CD4-positive, alpha-beta T cell treated with Interleukin-15 for 4 hours (primary cell): ENCODE measurements around the gene PDCD1.
"Not testable (repeated sequence)": the region's sequence is repeated elsewhere in the genome, so short reads cannot be mapped to it uniquely, and the experiment has no call there.

Source experiments
- DNase-seq: peaks from one replicate; pipeline ENCODE4 v3.0.0-alpha.2; 2020; ENCODE audit warnings: low spot score

Gene PDCD1

DNA sequence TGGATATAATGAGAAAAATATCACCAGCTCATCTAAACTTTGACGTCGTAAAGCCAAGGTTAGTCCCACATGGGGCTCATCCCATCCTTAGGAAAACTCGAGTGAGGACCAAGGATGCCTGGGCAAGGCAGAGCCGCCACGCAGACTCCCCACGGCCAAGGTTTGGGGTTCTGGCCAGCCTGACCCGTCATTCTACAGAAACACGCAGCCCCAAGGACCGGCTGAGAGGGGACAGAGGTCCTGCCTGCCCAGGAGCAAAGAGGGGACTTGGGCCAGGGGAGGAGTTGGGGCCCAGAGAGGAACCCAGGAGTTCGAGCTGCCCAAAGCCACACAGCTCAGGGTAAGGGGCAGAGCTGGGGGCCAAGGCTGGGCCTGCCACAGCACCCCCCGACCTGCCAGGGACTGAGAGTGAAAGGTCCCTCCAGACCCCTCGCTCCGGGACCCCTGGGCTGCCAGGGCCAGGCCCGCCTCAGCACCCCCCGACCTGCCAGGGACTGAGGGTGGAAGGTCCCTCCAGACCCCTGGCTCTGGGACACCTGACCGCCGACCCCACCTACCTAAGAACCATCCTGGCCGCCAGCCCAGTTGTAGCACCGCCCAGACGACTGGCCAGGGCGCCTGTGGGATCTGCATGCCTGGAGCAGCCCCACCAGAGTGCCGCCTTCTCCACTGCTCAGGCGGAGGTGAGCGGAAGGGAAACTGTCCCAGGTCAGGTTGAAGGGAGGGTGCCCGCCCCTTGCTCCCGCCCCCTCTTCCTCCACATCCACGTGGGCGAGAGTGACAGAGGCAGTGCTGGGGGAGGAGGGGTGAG lies at the start of gene PDCD1:
Gene PDCD1, minus strand, starts transcription at position 689 of the 811 bp plus-strand sequence. Its CDS starts 56 bp downstream, at position 633.
- peak; percentile 57 for DNase-seq

DNA sequence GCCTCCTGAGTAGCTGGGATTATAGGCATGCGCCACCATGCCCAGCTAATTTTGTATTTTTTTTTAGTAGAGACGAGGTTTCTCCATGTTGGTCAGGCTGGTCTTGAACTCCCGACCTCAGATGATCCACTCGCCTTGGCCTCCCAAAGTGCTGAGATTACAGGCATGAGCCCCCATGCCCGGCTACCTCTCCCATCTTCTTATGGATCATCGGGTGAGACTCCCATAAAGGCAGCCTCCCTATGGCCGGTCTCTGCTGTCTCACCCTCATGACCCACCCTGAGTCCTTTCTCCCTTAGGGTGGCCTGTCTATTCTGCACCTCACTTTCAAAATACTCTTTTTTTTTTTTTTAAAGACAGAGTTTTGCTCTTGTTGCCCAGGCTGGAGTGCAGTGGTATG lies 49.1 kb upstream of the PDCD1 start:
- not testable (repeated sequence) for DNase-seq

DNA sequence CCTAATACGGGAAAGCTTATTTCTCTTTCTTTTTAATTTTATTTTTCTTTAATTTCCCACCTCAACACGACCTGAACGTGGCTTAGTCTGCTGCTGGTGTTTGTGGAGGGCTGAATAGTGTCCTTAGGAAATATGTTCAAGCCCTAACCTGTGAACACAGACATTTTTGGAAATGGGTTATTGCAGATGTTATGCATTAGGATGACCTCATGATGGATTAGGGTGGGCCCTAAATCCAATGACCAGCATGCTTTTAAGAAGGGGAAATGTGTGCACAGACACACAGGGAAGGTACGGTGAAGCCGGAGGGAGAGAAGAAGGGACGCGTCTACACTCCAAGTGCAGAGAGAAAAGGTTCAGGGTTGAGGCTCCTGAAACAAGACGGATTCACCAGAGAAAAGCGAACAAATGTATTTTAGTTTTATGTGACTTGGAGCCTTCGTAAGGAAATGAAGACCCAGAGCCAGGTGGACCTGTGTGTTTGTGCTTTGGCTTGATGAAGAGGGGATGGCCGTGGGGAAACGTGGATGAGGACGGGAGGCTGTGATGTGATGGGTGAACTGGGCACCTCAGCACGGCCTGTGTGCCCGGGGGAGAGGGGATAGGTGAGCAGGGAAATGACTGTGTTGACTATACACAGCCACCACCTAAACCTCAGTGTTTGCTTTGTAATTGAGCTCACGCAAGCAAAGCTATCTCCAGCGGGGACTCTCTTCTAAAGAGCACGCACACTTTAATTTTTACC lies 48.3 kb upstream of the PDCD1 start:
- DNase-seq: no peak

DNA sequence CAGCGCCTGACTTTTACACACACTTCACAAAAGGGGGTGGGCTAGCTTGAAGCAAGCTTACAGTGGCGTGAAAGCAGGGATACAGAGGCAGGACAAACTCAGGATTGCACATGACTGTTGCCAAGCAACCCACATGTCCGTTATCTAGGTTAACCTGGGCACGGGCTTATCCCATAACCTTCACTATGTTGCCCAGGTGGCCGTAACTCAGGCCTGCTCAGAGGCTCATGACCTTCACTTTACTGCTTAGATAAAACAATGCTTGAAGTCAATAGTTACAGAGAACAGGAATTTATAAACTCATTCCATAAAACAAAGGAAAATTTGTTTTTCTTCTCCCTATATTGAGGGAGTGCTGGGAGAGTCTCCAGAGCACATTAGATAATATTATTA lies 47.7 kb upstream of the PDCD1 start:
- not testable (repeated sequence) for DNase-seq

DNA sequence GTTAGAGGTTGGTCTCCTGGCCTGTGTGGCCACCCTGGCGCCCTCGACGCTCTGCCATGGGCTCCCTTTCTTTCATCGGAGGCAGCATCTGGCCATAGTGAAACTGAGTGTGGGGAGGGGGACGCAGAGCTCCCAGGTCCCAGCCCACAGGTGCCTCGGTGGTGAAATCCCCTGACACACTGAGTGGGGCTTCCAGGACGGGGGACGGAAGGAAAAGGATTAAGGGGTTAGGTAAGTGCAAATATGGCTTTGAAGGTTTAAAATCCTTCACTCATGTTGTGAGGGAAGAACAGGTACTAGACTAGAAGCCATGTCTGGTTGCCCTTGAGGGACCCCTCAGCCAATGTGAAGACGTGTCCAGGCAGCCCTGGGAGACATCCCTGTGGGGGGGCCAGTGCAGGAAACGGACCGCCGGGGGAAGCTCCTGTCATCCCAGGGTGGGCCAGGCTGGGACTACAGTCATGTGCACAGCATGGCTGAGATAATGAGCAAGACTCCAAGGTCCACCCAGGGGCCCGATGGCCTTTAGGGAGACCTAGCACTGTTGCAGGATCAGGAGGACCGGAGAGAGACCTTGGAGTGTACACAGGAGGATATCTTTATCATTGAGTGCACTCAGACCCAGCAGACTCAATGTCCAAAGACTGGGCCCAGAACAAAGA lies 47.2 kb upstream of the PDCD1 start:
- no peak for DNase-seq

DNA sequence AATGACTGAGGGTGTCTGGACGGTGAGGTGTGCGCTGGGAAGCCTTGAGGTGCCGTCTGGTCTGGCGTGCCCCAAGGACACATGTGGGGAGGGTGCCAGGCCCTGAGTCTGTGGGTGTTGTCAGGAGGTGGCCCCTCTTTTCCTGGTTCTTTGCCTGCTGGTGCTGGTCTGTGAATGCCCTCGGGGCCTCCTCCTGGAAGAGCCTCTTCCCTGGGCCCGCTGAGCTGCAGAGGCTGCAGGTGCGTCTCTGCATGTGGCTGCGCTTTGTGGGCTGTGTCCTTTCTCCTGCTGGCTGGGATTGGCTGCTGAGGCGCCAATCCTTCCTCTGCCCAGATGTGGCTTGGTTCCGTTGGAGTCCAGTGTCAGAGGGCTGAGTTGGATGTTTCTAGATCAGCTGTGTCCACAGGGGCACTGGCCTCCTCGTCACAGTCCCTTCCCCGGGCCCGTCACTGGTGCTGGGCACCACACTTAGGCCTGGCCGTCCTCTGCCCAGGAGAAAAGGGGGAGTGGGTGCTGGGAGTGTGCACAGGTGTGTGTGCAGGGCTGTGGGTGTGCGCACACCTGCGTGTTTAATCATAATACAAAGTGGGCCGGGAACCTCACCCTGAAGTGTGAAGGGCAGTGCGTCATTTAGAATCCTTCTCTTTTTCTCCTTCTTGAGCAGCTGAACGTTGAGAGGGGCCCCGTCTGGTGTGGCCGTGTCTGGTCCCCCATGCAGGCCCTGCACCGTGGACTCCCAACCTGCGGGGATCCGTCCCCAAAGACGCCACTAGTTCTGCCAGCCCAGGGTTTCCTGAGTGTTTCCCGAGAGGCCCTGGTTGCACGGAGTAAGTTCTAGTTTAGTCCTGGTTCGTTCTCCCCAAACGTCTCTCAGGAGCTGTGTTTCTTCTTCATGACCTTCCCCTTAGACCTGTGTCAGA lies 46.4 kb upstream of the PDCD1 start:
- no peak for DNase-seq

DNA sequence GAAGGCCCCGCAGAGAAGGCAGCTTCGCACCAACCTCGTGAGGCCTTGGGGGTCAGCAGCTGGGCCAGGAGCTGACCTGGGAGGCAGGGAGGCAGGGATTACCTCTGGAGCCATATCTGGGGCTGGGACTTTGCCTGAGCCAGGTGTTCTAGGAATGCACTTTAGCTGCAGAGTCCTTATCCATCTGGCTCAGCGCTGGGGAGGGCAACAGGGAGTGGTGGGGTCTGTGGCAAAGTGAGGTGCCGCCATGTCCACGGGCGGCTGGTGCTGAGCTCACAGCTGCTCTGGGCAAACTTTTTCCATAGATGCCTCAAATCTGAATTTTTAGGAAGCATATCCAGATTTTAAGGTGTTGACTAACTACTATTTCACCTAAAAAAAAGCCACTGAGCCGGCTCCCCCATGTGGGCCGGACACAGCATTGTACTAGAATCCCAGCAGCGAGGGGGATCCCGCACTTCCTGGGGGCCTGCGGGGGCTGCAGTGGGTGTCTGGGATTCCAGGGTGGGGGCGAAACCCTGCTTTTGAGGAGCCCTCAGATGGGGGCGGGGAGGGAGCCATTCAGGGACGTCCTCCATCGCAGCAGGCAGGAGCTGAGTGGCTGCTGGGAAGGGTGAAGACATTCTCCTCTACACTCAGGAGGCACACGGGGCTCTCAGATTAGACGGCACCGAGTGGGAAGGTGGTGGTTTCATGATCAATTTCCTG lies 45.5 kb upstream of the PDCD1 start:
- DNase-seq: no peak

DNA sequence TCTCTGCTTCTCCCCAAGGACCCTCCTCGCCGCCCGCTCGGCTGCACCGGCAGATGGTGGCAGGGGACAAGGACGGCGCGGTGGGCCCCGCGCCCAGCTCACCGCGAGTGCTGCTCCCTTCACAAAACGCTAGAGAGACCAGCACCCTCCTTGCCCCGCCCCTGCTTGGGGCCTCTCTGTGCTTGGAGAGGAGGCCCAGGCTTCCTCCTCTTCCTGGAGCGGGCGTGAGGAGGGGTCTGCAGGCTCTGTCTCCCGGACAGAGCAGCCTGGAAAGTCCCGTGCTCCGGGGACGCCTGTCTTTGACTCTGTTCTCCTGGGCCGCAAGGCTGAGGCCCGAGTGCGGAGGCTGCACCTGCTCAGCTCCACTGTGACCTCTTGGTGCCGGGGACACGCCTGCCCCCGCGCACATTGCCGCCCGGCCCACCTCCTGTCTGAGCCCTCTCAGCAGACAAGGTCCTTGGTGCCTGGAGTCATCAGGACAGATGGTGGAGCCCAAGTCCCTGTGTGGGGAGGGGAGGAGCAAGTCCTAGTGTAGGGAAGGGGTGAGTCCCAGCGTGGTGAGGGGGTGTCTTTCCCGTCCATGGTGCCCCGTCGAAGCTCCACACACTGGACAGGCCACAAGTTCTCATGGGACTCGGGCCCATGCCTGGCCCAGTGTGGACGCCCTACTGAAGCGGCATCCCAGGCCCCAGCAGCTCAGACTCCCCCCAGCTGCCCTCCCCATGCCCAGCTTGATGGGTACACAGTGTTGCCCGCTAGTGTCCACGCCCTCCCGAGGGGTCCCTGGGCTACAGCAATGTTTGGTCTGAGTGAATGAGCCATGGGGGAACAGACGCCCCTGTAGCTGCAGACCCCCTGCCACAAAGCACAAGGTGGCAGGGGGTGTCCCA lies 44.7 kb upstream of the PDCD1 start:
- no peak for DNase-seq

DNA sequence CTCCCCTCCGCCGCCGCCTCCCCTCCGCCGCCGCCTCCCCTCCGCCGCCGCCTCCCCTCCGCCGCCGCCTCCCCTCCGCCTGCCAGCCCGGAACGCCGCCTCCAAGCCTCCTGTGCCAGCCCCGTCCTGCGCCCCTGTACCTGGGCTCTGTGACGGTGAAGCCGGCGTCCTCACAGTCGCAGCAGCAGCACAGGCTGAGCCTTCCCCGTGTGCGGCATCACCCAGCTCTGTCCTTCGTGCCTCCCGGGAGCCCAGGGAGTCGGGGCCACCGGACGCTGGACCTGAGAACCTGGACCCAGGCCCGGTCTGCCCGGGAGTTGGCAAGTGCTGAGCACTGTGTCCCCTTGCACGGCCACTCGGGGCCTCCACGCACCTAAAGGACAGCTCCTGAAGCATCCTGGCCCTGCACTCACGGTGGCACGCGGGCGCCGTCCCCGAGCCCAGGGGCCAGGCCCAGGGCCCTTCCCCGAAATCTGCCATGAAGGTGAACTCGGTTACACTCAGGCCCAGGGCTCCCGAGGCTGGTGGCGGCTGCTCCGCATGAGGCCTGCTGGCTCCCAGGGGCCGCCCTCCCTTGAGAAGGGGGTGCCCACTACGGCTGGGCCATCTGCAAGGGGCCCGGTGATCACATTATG lies 43.8 kb upstream of the PDCD1 start:
- DNase-seq: no peak

DNA sequence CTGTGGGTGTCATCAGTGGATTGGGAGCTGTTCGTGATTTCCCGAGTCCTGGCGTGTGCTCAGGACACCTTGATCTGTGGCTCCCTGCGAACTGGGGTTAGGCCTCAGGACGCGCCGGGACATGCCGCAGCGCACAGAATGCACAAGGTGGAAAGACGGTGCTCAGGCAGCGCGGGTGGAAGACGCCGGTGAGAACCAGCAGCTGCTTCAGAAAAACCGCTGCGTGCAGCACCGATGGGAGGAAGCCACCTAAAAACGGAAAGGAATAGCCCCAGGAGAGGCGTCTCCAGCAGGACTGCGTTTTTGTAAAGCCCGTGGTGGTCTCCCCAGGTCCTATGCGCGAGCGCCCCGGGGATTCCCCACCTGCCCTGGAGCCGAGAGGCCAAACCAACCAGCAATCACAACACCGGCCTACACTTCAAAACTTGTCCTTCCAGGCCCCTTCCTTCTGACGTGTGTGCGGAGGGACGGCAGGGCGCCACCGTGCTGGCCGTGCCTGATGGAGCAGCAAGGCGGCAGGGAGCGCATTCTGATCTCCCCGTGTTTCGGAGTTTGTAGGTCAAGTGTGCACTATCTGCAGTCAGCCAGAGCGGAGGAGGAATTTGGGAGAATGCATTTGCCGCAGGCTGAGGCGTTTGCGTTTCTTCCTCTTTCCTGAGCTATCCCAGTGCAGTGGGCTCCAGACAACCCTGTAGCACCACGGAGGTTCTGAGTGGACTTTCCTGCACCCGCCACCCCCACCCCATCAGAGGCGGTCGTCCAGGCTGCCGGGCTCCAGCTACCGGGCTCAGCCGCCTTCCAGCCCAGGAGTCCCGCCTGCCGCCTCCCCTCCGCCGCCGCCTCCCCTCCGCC lies 43.0 kb upstream of the PDCD1 start:
- DNase-seq: no peak

DNA sequence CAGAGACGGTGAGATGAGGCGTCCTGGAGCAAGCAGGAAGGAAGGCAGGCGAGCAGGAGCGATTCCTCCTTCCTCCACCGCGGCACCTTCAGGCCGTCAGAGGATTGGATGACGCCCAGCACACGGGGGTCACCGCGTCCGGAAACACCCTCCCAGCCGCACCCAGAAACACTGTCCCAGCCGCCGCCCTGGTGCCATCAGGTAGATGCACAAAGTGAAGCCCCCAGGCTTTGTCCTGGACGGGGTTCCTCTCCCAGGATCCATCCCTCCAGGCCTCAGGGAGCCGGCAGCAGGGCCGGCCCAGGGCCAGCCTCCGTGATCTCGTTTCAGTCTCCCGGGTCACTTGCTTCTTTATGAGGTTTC lies 42.3 kb upstream of the PDCD1 start:
- DNase-seq: no peak

DNA sequence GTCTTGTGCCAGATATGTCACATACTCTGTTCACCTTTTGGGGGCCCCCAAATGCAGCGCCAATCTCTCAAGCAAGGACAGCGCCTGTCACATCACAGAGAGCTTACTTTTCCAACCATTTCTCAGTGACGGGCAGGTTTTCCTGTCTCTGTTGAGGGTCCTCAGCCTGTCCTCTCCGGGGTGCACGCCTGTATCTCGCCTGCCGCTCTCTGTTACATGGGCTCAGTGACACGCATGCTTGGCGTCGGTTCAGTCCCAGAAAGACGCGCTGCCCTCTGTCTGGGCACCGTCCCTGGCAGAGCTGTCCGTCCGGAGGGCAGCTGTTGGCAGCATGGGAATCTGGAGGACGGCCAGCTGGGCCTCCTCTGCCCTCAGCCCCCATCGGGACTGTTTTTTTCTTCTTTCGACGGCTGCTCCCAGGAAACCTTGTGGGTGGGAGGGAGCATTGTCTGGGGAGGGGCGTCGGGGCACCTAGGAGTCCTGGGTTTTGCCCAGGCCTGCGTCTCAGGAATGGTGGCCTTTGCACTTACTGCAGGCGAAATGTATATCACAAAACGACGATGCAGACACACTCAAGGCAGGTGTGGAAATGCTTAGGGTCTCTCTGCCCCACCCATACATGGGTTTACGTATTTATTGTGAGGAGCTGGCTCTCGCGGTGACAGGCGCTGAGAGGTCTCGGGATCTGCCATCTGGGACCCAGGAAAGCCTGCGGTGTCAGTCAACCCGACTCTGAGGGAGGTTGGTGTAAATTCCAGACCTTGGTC lies 41.7 kb upstream of the PDCD1 start:
- DNase-seq: no peak

DNA sequence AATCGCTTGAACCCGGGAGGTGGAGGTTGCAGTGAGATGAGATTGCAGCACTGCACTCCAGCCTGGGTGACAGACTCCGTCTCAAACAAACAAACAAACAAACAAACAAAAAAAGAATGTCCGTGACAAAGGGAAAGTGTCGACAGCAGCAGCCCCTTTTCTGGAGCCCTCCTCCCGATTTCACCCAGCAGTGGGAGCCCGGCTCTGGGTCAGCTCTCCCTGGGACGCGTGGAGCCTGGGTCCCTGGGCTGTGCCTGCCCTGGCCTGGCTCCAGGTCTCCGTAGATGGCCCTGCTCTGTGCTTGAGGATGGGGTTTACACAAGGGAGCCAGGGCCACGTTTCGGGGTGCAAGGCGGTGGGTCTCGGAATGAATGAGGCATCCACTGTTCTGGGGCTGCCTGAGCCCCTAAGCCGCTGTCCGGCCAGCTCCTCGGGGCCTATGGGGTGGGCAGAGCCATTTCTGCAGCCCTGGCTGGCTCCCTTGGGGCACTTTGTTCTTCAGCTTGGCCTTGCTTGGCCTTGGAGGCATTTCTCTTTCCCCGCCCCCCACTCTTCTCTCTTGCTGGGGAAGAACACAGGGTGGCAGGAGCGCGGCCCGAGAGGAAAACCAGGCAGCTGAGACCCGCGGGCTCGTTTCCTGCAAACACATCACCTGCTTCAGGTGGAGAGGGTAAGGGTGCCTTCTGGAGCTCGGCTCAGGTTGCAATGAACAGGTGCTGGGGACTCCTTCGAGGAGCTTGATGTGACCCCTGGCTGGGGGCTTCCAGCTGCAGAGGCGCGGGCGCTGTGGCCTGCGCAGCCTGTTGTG lies 40.0 kb upstream of the PDCD1 start:
- no peak for DNase-seq

DNA sequence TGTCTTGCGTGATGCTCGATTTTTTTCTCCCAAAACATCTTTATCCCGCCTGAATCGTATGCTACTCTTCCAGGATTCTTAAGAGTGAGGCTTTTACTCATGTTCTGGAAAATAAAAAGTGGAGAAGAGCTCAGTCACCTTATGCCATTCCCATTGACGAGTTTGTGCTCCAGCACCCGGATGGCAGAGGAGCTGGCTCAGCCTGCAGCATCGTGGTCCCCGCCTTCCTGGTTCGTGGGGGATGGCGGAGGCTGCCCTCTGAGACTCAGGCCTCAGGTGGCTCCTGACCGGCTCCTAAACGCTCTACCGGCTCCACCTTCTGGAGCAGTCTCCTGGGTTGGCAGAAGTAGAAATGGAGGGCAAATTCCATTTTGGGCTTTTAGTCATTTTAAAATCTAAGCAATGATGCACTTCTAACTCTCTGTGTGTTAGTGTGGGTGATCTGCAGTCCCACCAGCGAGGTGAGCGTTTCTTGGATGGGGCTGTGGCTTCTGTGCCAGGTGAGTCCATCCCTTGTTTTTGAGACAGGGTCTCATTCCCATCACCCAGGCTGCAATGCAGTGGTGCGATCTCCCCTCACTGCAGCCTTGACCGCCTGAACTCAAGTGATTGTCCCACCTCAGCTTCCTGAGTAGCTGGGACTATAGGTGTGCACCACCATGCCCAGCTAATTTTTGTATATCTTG lies 38.7 kb upstream of the PDCD1 start:
- no peak for DNase-seq

DNA sequence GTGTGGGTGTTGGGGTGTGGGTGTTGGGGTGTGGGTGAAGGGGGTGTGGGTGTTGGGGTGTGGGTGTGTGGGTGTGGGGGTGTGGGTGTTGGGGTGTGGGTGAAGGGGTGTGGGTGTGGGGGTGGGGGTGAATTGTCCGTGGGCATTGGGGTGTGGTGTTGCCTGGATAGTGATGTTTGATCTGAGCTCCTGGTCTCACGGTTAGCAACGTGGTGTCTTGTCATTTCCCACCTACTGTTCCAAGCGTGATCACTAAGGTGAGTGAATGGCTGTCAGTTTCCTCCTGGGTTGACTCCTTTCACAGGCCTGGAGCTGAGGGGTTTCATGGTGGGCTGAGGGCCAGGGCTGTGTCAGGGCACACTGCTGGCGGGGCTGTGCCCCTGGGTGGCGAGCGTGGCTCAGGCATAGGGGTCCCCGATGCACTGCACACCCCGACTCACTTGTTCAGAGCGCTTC lies 38.1 kb upstream of the PDCD1 start:
- no peak for DNase-seq
